HG02852 (cell line): ENCODE measurements around the gene ADGRV1.
A peak's percentile ranks its signal among the peaks of the same experiment; 100 is the strongest.

Source experiments
- ATAC-seq: cut with Tn5 transposase; IDR thresholded peaks from one replicate; pipeline ENCODE4 v1.9.1; 2021; ENCODE audit warnings: mild to moderate bottlenecking, moderate library complexity; ENCODE audit not compliant: unreplicated experiment

Gene ADGRV1

DNA sequence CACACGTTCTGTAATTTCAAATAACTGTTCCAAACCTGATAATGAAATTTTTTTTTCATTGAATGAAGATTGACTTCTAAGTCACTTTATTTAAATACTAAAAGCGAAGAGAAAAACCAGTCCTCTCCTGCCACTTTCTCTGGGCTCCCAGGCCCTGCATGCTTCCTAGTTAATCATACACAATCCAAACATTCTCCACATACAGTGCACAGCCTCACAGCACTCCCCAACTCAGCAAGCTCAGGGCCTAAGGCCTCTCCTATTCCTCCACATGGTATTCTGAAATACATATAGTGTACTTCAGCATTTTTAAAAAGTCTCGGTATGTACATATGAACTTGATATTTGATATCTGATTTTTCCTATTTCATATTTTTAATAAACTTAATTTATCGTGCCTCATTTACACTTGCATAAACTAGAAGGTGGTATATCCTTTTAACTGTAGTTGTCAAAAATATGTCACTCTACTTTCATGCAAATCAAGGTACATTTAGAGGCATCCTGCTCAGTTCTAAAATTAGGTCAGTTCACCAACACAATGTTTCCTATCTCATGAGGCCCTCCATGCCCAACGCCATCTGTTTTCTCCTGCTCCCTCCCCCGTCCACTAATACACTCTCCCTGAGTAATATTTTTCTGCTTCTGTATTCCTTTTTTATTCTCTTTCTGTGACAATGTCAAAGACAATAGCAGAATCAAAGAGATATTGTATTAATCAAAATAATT lies 617.9 kb downstream of the ADGRV1 start:
- no peak for ATAC-seq

- ATAC-seq, result no peak
These were observed 618.5 kb downstream of the ADGRV1 start for GRCh38 chr5:91177085-91177484.

DNA sequence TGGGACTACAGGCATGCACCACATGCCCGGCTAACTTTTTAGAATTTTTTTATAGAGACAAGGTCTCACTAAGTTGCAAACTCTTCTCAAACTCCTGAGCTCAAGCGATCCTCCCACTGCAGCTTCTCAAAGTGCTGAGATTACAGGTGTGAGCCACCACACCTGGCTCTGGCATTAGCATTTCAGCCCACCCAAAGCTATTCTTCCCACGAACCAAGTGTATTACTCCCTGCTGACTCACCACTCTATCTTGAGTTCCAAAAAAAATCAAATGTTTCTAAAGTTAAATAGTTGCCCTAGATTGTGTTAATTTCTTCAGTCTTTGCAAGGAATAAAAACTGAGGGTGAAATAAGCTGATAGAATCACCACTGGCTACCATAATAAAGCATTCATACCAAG lies 619.0 kb downstream of the ADGRV1 start:
- no peak for ATAC-seq

- no peak for ATAC-seq
These were observed 619.9 kb downstream of the ADGRV1 start for GRCh38 chr5:91178461-91178860.

DNA sequence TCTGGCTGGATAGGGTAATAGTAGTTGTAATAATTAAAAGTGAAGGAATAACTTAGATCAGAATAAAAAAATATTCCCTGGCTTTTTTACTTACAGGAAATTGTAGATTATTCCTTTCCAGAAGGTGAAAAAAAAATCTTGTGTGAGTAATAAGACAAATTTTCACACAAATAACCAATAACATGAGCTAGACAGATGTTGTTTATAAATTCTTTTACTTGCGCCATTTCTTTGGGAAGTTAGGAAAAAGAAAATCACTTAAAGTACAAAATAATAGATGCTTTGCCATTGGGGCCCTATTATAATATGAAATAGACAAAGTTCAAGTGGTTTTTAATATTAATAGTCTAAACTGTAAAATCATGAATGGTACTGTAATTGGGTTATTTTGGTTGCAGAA lies 620.4 kb downstream of the ADGRV1 start:
- ATAC-seq, result no peak

DNA sequence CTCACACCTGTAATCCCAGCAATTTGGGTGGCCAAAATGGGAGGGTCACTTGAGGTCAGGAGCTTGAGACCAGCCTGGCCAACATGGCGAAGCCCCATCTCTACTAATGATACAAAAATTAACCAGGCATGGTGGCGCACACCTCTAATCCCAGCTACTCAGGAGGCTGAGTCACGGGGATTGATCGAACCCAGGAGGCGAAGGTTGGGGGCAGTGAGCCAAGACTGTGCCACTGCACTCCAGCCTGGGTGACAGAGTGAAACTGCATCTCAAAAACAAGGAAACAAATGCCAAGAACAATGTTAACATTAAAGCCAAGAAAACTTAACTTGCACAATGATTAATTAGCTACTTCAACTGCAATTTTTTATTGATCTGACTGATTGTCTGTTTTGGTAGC lies 621.9 kb downstream of the ADGRV1 start:
- no peak for ATAC-seq

DNA sequence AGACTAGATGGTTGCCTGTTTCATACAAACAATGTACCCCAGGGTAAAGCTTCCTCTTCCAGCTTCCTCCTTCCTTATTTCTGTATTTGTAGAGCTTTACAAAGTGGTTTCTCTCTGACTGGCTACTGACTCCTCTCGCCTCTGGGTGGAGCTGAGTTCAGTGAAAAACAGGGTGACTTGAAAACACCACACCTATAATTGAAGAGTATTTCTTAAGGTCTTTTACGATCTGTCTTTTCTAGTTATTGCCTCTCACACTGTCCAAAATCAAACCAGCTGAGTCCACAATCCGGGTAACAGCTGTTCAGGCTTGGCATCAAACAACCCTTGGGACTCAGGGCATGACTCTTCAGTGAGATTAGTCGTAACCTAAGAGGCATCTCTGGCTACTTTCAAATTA lies 624.2 kb downstream of the ADGRV1 start:
- ATAC-seq, result peak; percentile 76

DNA sequence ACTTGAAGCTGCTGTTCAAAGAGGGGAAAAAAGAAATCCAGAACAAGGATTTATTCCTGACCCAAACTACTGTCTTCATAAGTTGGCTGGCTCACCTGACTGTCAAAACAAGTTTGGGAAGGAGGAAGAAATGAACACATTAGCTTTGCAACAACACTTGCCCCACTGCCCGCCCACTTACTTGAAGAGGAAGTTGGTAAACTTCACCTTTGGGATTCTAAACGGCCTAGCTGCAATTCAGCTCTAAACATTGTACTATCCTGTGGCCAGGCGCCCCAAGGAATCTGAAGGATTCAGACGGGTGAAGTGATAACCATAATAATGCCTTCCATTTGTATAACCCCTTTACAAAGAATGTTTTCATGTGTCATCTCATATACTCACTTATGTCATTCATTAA lies 625.1 kb downstream of the ADGRV1 start:
- no peak for ATAC-seq

- ATAC-seq, result no peak
These were observed 627.5 kb downstream of the ADGRV1 start for GRCh38 chr5:91186101-91186500.

- ATAC-seq, result no peak
These were observed 628.4 kb downstream of the ADGRV1 start for GRCh38 chr5:91187032-91187431.

GRCh38 chr5:91188755-91189154 lies 630.2 kb downstream of the ADGRV1 start:
- no peak for ATAC-seq

- peak; percentile 87 for ATAC-seq
These were observed 631.1 kb downstream of the ADGRV1 start for GRCh38 chr5:91189480-91190313.

DNA sequence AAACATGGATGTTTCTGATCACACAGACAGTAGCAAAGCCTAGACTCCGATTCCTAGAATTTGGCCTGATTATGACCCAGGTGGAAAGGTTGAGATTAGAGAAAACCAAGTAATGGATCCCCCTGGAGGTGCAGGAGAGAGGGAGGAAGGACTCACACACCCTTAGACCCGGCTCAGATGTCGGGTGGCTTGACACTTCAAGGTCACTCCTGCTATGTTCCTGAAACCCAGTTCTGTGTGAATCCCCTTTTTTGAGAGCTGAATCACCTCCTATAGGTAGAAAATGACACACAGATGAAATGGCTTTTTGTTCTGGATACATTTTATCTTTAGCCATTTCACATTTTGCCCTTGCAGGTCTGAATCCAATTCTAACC lies 631.7 kb downstream of the ADGRV1 start:
- peak; percentile 6 for ATAC-seq

- no peak for ATAC-seq
These were observed 636.3 kb downstream of the ADGRV1 start for GRCh38 chr5:91194824-91195381.

DNA sequence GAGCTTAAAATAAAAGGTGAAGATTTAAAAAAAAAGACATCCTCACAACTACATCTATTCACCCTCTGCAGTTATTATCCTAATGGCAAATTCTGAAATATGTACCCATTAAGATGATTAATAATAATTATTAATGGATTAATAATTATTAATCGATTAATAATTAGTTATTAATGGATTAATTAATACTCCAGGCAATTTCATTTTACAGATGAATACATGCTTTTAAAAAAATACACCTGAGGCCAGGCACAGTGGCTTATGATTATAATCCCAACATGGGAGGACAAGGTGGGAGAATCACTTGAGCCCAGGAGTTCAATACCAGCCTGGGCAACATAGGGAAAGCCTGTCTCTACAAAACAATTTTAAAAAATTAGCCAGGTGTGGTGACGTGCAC lies 642.1 kb downstream of the ADGRV1 start:
- no peak for ATAC-seq

DNA sequence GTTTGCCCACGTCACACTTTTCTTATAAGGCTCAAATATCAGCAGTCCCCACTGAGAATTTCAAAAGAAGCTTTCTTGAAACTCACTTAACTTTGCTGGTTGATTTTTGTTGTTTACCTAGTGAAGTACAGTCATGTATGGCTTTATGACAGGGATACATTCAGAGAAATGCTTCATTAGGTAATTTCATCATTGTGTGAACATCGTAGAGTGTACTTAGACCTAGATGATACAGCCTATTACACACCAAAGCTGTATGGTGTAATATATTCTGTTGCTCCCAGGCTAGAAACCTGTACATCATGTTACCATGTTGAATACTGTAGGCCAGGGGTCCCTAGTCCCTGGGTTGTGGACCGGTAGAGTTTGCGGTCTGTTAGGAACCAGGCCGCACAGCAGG lies 647.5 kb downstream of the ADGRV1 start:
- no peak for ATAC-seq

GRCh38 chr5:91206734-91207133 lies 648.1 kb downstream of the ADGRV1 start:
- no peak for ATAC-seq

DNA sequence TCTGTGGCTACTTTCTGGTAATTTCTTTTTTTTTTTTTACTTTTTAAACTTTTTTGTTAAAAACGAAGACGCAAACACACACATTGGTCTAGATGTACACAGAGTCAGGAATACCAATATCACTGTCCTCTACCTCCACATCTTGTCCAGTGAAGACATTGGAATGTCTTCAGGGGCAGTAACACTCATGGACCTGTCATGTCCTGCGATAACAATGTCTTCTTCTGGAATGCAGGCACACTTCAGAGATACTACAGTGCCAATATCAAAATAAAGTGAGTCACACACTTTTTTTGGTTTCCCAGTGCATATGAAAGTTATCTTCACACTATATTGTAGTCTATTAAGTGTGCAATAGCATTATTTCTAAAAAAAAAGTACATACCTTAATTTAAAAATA lies 648.7 kb downstream of the ADGRV1 start:
- no peak for ATAC-seq

GRCh38 chr5:91211997-91212713 lies 653.6 kb downstream of the ADGRV1 start:
- ATAC-seq, result no peak

DNA sequence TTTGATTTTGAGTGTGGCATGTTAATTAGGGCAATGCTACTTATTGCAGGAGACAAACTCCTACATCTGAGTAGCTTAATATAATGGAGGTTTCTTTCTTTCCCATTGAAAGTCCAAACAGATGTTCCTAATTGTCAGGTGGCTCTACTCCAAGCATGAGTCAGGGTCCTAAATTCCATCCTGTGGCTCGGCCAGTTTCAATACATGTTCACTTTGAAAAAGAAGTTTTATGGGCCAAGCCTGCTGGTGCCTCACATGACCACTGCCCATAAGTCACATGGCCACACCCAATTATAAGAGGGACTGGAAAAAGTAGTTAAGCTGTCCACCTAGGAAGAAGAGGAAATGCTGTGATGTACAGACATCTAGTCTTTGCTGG lies 654.1 kb downstream of the ADGRV1 start:
- ATAC-seq, result no peak
